Adipocyte (in vitro differentiated cells): ENCODE data around the gene RETSAT.
"Not testable (repeated sequence)": the region's sequence is repeated elsewhere in the genome, so short reads cannot be mapped to it uniquely, and the experiment has no call there.

Experiments used
- DNase-seq: peaks from one replicate; pipeline ENCODE4 v3.0.0-alpha.2; 2015; ENCODE audit warnings: low read depth
- H3K27me3 ChIP-seq: replicated peaks from 2 replicates; pipeline ENCODE4 v1.7.0; 2013; ENCODE audit warnings: mild to moderate bottlenecking, low read length, moderate library complexity; ENCODE audit not compliant: control insufficient read depth, insufficient read depth
- H3K36me3 ChIP-seq: 2 replicates; pipeline ENCODE4 v1.7.0; 2013; ENCODE audit warnings: low read length, mild to moderate bottlenecking, moderate library complexity; ENCODE audit not compliant: control insufficient read depth, insufficient read depth, severe bottlenecking
- H3K4me1 ChIP-seq: 2 replicates; pipeline ENCODE4 v1.7.0; 2013; ENCODE audit warnings: mild to moderate bottlenecking, low read length, moderate library complexity; ENCODE audit not compliant: control insufficient read depth, insufficient read depth
- H3K4me3 ChIP-seq: 2 replicates; pipeline ENCODE4 v1.7.0; 2013; ENCODE audit warnings: mild to moderate bottlenecking, low read length, moderate library complexity
- H3K9ac ChIP-seq: 2 replicates; pipeline ENCODE4 v1.7.0; 2013; ENCODE audit warnings: mild to moderate bottlenecking, low read length, moderate library complexity
- H3K9me3 ChIP-seq: 2 replicates; pipeline ENCODE4 v1.7.0; 2013; ENCODE audit warnings: mild to moderate bottlenecking, low read length, moderate library complexity; ENCODE audit not compliant: control insufficient read depth

Gene RETSAT

GRCh38 chr2:85377083-85377482, 22.8 kb upstream of the RETSAT start:
- Histone ChIP-seq H3K27me3 (no peaks in the 10 kb centered on the region), H3K4me1 (peaks cover 22% of the 10 kb centered on the region), H3K9ac (peak overlapping the region; percentile 24), H3K4me3 (no peak overlapping the region), H3K36me3 (peaks cover 53% of the 10 kb centered on the region), H3K9me3 (peaks cover 8% of the 10 kb centered on the region)
- peak; percentile 40 for DNase-seq

- Histone ChIP-seq H3K27me3 (no peaks in the 10 kb centered on the region), H3K36me3 (peaks cover 53% of the 10 kb centered on the region), H3K9ac (peak overlapping the region; percentile 24), H3K4me3 (no peak overlapping the region), H3K9me3 (peaks cover 8% of the 10 kb centered on the region), H3K4me1 (peaks cover 22% of the 10 kb centered on the region)
- peak; percentile 89 for DNase-seq
These were observed 22.1 kb upstream of the RETSAT start for GRCh38 chr2:85376291-85377065.

GRCh38 chr2:85371045-85371444, 16.7 kb upstream of the RETSAT start:
- no peak overlapping the region for H3K4me3 ChIP-seq
- peaks cover 23% of the 10 kb centered on the region for H3K36me3 ChIP-seq
- DNase-seq = no peak
- no peaks in the 10 kb centered on the region for H3K27me3 ChIP-seq
- H3K9ac ChIP-seq = no peak overlapping the region
- H3K4me1 ChIP-seq = peaks cover 29% of the 10 kb centered on the region
- H3K9me3 ChIP-seq = no peaks in the 10 kb centered on the region

GRCh38 chr2:85369500-85369899, 15.2 kb upstream of the RETSAT start:
- Histone ChIP-seq H3K27me3 (no peaks in the 10 kb centered on the region), H3K9me3 (no peaks in the 10 kb centered on the region), H3K4me3 (no peak overlapping the region), H3K9ac (no peak overlapping the region), H3K36me3 (peaks cover 21% of the 10 kb centered on the region), H3K4me1 (peaks cover 22% of the 10 kb centered on the region)
- DNase-seq = peak; percentile 15

- Histone ChIP-seq H3K36me3 (peaks cover 20% of the 10 kb centered on the region), H3K27me3 (no peaks in the 10 kb centered on the region), H3K9me3 (no peaks in the 10 kb centered on the region), H3K9ac (no peak overlapping the region), H3K4me3 (no peak overlapping the region), H3K4me1 (peaks cover 22% of the 10 kb centered on the region)
- DNase-seq = peak; percentile 9
These were observed 14.6 kb upstream of the RETSAT start for GRCh38 chr2:85368921-85369320.

GRCh38 chr2:85367180-85367579, 12.9 kb upstream of the RETSAT start:
- Histone ChIP-seq H3K4me1 (peaks cover 22% of the 10 kb centered on the region), H3K36me3 (peaks cover 32% of the 10 kb centered on the region), H3K27me3 (no peaks in the 10 kb centered on the region), H3K9me3 (no peaks in the 10 kb centered on the region), H3K9ac (no peak overlapping the region), H3K4me3 (no peak overlapping the region)
- no peak for DNase-seq

- H3K36me3 ChIP-seq = peaks cover 53% of the 10 kb centered on the region
- not testable (repeated sequence) for H3K27me3 ChIP-seq, H3K9me3 ChIP-seq, H3K4me1 ChIP-seq, DNase-seq, H3K4me3 ChIP-seq, H3K9ac ChIP-seq
These were observed 8.5 kb upstream of the RETSAT start for GRCh38 chr2:85362653-85363387.

GRCh38 chr2:85357736-85358135, 3.4 kb upstream of the RETSAT start:
- Histone ChIP-seq H3K4me1 (peaks cover 41% of the 10 kb centered on the region), H3K9ac (peak overlapping the region; percentile 52), H3K27me3 (no peaks in the 10 kb centered on the region), H3K4me3 (peak overlapping the region; percentile 38), H3K36me3 (peaks cover 31% of the 10 kb centered on the region), H3K9me3 (no peaks in the 10 kb centered on the region)
- no peak for DNase-seq

- DNase-seq = no peak
- Histone ChIP-seq H3K36me3 (peaks cover 31% of the 10 kb centered on the region), H3K4me1 (peaks cover 49% of the 10 kb centered on the region), H3K27me3 (no peaks in the 10 kb centered on the region), H3K9me3 (no peaks in the 10 kb centered on the region), H3K4me3 (no peak overlapping the region), H3K9ac (peak overlapping the region; percentile 52)
These were observed 1.9 kb upstream of the RETSAT start for GRCh38 chr2:85356186-85356585.

GRCh38 chr2:85355521-85355920, 1.2 kb upstream of the RETSAT start:
- Histone ChIP-seq H3K9ac (peak overlapping the region; percentile 99), H3K4me3 (peak overlapping the region; percentile 96), H3K36me3 (peaks cover 38% of the 10 kb centered on the region), H3K9me3 (no peaks in the 10 kb centered on the region), H3K4me1 (peaks cover 55% of the 10 kb centered on the region), H3K27me3 (no peaks in the 10 kb centered on the region)
- no peak for DNase-seq

GRCh38 chr2:85355073-85355410, 714 bp upstream of the RETSAT start:
- no peaks in the 10 kb centered on the region for H3K9me3 ChIP-seq
- DNase-seq = peak; percentile 17
- peaks cover 57% of the 10 kb centered on the region for H3K4me1 ChIP-seq
- no peaks in the 10 kb centered on the region for H3K27me3 ChIP-seq
- peak overlapping the region; percentile 99 for H3K9ac ChIP-seq
- H3K4me3 ChIP-seq = peak overlapping the region; percentile 96
- H3K36me3 ChIP-seq = peaks cover 38% of the 10 kb centered on the region
